HG02938 (cell line): ENCODE data around the gene CCDC175.

Source experiments
- ATAC-seq: cut with Tn5 transposase; IDR thresholded peaks from one replicate; pipeline ENCODE4 v1.9.1; 2021; ENCODE audit warnings: mild to moderate bottlenecking, moderate library complexity; ENCODE audit not compliant: unreplicated experiment

Gene CCDC175

DNA sequence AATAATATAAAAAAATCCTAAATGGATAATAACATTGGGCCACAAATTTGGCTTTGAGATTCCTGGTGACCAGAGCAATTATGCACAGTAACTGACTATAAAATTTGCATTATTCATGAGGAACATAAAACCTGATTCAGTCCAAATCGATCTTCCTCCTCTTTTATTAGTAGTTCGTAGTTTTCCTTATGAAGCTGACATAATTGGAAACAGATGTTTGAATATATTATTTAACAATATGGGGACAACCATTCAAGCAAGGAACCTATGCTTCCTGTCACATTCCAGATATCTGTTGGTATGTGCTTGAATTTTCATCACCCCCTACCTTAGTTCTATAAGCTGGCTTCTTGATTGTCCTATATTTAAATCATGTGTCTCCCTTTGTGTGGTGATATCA lies 34.9 kb downstream of the CCDC175 start:
- no peak for ATAC-seq

DNA sequence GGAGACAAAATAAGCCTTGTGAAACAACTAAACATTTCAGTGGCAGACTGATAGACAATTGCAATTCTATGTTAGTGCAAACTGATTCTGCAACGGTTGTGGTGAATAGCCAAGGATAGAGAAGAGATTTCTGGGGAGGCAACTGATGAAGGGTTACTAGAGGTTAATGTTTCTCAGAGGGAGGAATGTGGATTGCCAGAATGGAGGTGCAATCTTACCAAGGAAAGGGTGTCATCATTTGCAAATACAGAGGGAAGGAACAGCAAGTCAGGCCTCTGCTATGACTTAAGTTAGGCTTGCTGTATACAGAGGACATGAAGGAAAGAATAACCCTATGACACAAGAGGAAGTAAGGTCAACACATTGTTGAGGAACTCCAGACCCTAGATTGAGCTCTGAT lies 35.8 kb downstream of the CCDC175 start:
- no peak for ATAC-seq

DNA sequence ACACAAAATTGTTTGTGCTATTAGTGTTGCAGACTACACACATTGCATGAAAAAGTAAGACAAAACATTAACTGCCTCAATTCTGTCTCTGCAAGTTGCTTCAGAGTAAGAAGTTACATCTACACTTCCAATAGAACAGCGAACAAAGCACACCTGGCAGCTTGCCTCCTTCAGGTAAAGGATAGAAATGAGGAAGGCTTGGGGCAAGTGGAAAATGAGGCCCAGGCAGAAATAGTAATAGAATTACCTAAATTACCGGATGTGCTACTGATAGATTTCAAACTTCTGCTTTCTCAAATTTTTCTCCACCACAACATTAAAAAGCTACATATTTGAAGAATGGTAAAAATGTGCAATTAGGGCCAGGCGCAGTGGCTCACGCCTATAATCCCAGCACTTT lies 37.7 kb downstream of the CCDC175 start:
- no peak for ATAC-seq

DNA sequence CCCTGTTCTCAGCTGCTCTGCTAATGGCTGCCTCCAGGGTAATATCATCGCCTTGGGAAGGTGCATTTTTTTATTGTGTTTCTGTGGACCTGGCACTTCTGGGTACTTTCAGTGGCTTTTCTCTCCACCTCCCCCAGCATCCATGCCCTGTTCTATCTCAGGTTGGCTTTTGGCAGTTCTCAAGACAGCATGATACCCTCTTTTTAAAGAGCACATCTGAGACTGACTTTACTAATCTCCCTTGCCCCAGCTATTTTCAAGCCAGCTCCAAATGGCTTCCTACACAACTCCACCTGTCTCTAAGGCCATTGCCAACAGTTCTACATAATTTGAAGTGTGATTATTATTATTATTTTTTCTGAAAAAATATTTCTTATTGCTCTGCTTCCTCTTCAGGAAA lies 39.1 kb downstream of the CCDC175 start:
- ATAC-seq = no peak

DNA sequence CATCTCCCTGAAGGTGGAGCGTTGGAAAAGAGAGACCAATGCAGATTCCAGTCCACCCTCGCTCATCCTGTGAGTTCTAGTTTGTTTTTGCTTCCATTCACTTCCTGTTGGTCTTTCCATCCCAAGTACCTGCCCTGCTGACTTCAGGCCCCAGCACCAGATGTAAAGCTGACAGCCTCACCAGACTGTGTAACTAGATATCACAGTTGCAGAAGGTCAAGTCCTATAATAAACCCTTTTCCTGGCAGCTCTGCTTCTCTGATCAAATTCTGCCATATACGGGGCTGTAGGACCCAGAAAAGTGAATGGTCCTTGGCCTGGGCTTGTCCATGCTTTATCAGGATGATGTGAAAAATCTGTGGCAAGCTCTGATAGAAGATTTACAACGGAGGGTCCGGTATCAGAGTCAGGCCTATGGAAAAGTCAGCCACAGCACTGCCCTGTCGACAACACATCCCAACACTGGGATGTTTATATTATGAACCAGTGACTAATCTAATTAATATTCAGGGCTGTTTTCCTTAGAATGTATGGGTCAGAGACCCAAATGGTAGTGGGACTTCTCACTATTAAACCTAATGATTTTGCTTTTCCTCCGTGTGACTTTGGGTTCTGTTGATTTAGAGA lies 42.1 kb downstream of the CCDC175 start:
- no peak for ATAC-seq

DNA sequence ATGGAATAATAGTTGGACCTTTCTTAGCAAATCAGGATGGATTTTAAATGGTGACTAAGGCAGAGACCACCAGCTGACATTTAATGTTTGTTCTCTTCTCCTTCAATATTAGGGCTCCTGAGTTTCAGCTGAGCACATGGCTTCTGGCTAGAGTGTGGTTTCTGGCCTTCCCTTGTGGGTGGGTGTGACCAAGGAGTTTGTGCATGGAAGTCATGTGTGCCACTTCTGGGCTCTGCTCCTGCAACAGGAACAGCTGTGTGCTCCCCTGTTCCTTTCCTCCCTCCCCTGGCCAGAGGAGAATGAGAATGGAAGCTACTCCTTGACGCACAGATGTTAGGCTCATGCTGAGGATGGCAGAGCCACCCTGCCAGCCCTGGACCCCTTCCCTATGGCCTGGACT lies 44.2 kb downstream of the CCDC175 start:
- ATAC-seq = no peak

DNA sequence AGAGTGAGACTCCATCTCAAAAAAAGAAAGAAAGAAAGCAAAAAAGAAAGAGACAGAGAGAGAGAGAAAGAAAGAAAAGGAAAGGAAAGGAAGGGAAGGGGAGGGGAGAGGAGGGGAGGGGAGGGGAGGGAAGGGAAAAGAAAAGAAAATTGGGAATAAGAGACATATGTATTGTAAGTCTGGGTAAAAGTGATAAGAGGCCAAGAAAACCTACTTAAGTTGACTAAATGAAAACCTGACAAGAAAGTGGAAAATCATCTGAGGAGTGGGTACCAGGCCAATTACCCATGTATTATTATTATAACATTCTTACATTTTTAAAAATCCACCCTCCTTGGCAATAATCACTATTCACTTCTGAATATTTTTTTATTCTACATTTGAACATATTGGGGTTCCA lies 46.3 kb downstream of the CCDC175 start:
- no peak for ATAC-seq

DNA sequence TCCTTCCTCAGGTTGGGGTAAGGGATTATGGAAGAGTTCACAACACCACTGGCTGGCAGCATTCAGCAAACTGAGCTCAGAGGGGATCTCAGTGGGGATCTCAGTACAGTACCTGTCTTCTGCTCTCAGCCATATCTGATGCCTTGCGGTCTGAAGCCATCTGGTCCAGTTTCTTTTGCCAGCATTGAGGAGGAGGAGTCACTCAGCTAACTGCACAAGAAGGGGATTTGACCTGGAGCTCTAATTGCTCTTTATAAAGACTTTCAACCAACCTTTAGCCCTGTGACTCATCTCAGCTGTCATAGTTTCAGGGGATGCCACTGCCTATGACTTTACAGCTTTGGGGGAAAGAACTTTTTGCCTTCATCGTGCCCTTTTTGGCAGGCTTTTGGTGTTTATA lies 47.4 kb downstream of the CCDC175 start:
- no peak for ATAC-seq

DNA sequence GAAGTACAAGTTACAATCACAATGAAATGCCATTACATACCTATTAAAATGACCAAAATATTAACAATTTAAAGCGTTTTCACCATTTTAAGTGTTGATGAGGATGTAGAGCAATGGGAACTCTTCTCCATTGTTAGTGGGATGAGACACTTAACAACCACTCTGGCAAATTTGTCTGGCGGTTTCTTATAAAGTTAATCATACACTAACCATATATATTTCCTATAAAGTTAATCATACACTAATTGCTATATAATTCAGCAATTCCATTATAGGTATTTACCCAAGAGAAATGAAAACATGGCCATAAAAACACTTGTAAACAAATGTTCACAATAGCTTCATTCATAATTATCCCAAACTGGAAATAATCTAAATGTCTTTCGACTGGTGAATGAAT lies 56.4 kb downstream of the CCDC175 start:
- ATAC-seq = no peak

DNA sequence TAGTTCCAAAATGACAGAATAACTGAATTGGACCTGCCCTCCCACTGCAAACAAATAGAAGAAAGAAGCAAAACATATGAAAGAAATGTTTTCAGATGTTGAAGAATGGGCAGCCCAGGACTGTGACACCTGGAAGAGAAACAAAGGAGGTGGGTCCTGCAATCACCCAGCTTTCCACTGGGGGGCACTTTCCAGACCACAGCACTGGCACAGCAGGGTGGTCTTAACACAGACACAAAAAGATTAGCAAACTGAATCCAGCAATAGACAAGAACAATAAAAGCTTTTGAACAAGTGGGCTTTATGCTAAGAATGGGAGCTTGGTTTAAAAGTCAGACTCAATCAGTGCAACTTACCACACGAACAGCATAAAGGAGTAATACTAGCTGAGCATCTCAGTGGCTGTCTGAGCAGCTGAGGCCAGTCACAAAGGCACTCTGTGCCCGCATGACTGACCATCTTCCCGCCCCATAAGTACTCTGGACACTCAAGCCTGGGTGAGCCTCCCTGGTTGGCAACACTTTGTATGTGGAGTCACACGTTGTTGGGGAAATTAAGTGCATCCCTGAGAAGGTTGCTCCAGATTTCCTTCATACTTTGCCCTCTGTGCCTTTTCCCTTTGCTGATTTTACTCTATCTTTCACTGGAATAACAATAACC lies 64.6 kb downstream of the CCDC175 start:
- no peak for ATAC-seq

DNA sequence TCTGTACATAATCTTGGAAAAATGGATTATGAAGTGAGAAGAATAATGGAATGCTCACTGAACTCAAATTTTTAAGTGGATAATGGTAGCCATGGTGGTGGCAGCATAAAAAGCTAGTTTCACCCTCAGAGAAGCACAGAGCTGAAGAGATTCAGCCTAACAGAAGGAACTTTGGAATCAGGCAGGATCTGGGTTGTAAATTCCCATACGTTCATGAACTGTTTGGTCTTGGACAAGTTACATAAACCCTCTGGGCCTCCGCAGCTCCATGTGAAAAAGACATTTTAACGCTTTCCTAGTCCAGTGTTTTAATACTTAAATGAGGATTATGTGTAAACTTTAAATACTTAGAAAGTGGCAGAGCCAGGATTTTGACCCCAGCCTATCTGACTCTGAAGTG lies 65.6 kb downstream of the CCDC175 start:
- ATAC-seq = no peak

DNA sequence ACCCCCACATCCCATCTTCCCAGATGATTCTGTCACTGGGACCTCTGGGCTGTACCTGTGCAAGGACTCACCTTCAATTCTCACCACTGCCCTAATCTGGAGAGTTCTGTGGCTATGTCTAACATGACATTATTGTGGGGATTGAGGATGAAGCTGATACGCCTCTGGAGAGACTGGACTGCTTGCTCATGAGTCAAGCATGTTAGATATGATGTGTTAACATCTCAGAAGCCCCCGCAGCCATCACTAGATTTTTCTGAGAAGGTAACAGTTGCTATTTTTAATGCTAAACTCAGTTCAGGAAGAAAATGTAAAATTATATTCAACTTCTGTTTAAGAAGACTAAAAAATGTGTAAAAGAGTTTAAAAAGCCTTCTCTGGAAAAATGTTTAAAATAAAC lies 66.6 kb downstream of the CCDC175 start:
- no peak for ATAC-seq

DNA sequence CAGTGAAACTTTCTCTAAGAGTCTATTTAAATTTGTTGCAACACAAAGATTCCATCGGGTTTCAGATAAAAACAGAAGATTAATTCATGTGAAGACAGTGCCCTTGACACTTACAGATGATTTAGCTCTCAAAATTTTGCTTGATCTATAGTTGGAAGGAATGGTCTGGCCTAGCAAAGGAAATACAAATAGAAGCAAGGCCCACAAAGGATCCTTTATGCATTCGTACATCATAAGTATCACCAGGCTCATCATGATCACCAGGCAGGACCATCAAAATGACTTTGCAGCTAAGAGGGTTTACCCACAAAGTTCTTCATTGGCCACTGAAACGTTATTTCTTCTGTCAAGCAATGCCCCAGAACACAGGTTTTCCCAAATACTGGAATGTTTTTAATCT lies 67.5 kb downstream of the CCDC175 start:
- ATAC-seq = no peak

DNA sequence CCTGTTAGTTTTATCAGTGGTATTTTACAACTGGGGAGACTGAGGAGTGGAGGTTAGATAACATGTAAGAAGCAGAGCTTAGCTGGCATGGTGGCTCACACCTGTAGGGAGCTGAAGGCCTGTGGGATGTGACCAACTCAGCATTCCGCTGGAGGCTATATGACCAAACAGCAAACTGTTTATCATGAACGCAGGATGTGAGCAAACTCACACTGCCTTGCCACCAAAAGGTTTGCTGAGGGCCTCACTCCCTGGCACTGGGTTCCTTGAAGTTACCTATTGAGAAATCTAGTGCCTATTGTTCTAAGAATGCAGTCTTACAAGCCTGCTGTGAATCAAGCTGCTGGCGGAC lies 68.9 kb downstream of the CCDC175 start:
- ATAC-seq = no peak

DNA sequence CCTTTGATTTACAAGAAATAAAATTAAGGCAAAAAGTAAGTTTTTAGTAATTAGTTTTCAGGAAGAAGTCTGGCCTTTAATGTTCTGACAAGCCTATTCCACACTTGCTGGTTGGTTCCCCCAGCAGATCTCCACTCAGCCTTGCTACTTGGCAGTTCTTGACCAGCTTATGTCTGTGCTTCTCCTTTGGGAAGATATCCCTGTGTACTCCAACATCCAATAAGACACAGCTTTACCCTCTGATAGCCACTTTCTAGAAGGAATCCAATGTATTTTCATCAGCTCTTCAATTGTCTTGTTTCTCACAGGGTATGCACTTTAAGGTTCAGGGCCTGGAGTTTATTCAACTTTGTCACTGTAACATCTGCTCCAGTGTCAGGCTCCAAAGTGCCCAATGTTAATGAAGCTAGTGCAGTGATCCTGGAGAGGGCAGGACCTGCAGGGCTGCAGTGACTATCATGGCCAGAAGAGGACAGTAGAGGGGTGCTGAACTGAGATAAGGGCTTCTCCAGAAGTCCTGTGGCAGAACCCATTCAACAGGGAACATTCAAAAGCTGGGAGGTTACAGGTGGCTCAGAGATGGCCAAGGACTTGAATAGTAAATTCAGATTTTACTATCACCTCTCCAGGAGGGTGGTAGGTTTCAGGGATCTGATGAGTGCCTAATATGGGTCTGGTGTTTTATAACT lies 69.4 kb downstream of the CCDC175 start:
- peak; percentile 64 for ATAC-seq

DNA sequence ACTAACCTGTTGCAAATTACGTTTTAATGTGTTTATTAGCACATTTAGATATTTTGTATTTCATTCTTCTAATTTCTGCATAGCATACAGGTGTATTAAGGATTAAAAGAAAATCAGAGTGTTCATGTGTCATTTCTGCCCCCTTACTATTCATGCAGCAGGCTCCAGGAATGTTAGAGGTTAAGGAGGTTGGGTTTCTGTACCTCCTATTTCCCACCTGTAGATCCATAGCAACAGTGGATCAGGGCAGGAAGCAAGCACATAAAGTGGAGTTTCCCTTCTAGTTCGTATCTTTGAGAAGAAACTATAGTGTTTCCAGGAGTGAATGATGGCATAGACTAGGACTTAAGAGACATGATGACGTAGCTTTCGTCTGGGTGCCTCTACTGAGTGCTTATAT lies 73.4 kb downstream of the CCDC175 start:
- no peak for ATAC-seq

DNA sequence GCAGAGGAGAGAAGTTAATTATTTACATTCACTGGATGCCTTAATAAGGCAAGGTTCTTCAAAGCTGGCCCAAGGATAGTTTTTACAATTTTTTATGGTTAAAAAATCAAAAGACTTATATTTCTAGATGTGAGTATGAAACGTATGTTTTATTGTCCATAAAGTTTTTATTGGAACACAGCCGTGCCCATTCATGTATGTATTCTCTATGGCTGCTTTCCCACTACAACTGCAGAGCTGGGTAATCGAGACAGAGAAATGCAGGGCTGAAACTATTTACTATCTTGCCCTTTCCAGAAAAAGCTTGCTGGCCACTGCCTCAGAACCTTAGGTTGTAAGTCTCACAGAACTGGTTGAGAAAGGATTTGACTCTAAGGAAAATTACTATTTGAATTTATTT lies 75.9 kb downstream of the CCDC175 start:
- ATAC-seq = no peak

DNA sequence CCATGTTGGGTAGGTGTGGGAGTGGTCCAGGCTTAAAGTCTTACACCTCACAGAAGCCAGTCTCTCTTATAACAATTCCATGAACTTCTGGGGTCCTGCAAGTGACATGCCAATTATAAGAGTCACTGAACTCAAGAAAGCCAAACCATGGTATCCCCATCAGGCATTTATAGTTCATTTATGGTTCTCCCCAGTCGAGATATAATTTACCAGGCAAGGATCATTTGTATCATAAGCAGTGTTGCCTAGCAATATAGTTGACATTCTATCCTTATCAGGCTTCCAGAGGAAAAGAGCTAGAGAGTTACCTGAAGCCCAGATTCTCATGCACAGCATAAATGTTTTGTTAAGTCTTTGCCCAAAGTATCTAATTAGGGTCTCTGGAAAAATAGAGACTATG lies 84.2 kb downstream of the CCDC175 start:
- ATAC-seq = no peak

DNA sequence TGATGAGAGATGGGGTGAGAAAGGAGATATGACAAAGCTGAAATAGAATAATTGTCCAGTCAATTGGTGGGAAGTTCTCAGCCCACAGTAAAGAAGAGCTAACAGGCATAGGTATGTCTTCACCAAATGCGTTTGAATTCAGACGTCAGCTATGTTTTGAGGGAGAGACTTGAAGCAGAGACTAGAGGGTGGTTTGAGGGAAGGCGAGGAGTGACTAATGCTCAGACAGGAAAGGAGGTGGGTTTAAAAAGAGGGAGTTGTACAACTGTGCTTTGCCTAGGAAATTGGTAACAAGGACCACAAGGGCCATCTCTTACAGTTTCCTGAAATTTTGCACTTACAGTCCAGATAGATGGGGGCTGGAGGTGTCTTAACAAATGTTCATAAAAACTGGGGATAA lies 85.9 kb downstream of the CCDC175 start:
- ATAC-seq = no peak

DNA sequence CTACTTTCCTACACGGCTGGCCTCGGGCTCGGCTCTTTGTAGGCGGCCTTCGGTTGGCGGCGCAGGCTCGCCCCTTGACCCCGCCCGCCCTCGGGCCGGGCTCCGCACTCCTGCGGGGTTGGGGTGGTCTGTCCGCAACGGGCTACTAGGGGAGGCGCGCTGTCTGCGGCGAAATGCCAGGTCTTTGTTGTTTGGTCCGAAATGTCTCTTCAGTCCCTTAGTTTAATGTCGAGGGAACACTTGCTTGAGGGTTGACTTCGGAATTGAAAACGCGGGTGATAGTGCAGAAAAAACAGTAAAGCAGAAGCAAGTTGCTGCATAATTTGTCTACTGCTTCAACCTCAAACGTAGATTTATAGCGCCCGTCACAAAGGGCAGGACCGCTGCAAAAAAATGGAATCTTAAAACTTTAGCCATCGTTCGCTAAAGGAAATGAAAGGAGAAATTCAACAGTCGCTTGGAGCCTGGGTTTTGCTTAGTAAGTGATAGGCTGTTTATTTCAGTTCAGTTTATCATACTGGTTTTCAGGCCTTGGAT lies 91.9 kb downstream of the CCDC175 start:
- ATAC-seq = peak; percentile 50

DNA sequence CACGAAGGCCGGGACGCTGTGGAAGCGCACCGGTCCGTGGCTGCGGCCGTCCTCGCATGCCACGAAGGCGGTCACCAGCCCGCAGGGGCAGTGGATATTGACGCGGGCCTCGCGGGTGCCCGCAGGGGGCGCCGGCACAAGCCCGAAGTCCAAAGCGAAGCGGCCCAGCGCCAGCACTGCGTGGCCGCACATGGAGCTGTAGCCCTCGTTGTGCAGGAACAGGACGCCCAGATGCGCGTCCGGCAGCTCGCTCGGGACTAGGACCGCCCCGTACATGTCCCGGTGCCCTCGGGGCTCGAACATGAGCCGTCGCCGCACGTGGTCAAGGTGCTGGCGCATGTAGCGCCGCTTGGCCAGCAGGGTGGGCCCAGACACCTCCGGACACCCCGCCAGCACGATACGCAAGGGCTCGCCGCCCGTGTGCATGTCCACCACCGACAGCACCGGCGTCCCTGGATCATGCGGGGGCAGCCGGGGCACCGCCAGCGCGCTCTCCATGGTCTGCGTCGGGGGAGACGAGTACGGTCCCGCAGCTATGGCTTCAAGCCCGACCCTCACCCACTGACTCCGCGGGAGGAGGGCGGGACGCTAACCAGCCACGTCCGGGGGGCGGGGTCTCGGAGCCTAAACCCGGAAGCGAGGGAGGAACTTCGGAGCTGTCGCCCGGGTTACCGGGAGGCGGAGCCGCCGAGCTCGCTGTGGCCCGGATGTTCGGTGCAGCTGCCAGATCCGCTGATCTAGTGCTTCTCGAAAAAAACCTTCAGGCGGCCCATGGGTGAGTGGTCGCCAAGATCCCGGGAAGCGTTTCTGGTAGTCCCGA lies 92.6 kb downstream of the CCDC175 start, which contains the start of the genes JKAMP and L3HYPDH:
TSS of gene JKAMP (plus strand) at position 699 of the 820 bp plus-strand sequence. CDS start at position 772, 73 bp downstream.
TSS of gene L3HYPDH (minus strand) at position 590 of the 820 bp plus-strand sequence. CDS start at position 498, 92 bp downstream.
- peak; percentile 84 for ATAC-seq
